ENCODE measurements around the gene PFAS.
A peak's percentile ranks its signal among the peaks of the same experiment; 100 is the strongest.

DNA sequence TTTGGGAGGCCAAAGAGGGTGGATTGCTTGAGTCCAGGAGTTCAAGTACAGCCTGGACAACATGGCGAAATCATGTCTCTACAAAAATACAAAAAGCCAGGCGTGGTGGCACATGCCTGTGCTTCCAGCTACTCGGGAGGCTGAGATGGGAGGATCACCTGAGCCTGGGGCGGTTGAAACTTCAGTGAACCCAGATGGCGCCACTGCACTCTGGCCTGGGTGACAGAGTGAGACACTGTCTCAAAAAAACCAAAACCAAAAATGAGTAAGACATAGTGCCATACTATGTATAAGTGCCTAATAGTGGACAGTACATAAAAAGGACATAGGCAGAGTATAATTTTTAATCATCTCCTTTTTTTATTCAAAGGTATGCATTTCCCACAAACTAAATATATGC, 5.3 kb upstream of the PFAS start:
- TF ChIP-seq GABPA (IDR thresholded peaks at IDR 0.05; ENCODE audit: low read depth) (no peak), POLR2A (IDR thresholded peaks at IDR 0.05; ENCODE audit: low read depth, low read length) (no peak)
- TF ChIP-seq, protein P1, sequence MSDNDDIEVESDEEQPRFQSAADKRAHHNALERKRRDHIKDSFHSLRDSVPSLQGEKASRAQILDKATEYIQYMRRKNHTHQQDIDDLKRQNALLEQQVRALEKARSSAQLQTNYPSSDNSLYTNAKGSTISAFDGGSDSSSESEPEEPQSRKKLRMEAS (IDR thresholded peaks at IDR 0.05; ENCODE audit: low read depth, low read length), result no peak
- TF ChIP-seq, protein P2, sequence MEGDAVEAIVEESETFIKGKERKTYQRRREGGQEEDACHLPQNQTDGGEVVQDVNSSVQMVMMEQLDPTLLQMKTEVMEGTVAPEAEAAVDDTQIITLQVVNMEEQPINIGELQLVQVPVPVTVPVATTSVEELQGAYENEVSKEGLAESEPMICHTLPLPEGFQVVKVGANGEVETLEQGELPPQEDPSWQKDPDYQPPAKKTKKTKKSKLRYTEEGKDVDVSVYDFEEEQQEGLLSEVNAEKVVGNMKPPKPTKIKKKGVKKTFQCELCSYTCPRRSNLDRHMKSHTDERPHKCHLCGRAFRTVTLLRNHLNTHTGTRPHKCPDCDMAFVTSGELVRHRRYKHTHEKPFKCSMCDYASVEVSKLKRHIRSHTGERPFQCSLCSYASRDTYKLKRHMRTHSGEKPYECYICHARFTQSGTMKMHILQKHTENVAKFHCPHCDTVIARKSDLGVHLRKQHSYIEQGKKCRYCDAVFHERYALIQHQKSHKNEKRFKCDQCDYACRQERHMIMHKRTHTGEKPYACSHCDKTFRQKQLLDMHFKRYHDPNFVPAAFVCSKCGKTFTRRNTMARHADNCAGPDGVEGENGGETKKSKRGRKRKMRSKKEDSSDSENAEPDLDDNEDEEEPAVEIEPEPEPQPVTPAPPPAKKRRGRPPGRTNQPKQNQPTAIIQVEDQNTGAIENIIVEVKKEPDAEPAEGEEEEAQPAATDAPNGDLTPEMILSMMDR (IDR thresholded peaks at IDR 0.05 in 2 of 3, conservative IDR thresholded peaks at IDR 0.05 in 1 of 3; ENCODE audit: control insufficient read depth in 2 of 3, extremely low read depth in 1 of 3, insufficient read depth in 1 of 3, low read depth in 3 of 3, low read length in 3 of 3), result 0 out of 6 replicates have a peak, but pooled peaks of 1 of the 3 experiments have one; percentile 11
- TF ChIP-seq, protein P3, sequence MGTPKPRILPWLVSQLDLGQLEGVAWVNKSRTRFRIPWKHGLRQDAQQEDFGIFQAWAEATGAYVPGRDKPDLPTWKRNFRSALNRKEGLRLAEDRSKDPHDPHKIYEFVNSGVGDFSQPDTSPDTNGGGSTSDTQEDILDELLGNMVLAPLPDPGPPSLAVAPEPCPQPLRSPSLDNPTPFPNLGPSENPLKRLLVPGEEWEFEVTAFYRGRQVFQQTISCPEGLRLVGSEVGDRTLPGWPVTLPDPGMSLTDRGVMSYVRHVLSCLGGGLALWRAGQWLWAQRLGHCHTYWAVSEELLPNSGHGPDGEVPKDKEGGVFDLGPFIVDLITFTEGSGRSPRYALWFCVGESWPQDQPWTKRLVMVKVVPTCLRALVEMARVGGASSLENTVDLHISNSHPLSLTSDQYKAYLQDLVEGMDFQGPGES (IDR thresholded peaks at IDR 0.05), result no peak

Data from GM12878 (cell line).